GM18498 (cell line): ENCODE data around the gene KRTAP10-9.
"Not testable (repeated sequence)": the region's sequence is repeated elsewhere in the genome, so short reads cannot be mapped to it uniquely, and the experiment has no call there.

Experiments
- ATAC-seq: cut with Tn5 transposase; IDR thresholded peaks from one replicate; pipeline ENCODE4 v1.9.1; 2021; ENCODE audit warnings: mild to moderate bottlenecking, moderate library complexity; ENCODE audit not compliant: unreplicated experiment

KRTAP10-9 gene

DNA sequence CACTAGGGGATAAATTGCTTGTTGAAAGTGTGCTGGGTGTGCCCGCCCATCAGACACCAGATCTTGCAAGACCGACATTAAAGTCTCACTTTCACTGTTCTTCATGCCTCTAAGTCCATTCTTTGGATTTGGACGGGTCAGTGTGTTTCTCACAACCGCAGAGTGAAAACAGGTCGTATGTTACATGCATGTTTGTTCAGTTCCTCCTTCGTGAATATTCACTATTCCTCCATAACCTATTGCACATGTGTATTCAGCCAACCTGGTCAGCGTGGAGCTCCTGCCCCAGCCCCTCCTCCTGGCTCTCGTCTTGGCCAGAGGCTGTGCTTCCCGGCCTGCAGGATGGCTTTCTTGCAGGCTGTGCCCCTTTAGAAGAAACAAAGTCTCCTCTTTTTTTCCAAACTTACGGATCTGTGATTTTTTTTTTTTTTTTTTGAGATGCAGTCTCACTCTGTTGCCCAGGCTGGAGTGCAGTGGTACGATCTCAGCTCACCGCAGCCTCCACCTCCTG is 32.4 kb upstream of the KRTAP10-9 start:
- ATAC-seq: no peak

DNA sequence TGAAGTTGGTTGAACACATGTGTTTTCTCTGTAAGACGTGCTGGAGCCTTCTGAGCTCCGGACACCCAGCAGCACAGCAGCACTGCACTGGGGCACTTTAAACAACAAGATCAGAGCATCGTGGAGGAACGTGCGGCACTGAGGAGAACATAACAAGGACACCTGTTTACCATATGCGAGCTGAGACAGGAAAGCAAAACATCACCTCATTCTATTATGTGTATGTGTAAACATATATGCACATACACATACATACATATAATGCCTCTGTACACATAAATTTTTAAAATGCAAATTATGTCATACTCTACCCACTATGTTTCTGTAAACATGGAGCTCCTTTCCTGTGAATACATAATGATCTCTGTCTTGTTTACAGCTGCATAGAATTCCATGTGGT is 31.4 kb upstream of the KRTAP10-9 start:
- no peak for ATAC-seq

DNA sequence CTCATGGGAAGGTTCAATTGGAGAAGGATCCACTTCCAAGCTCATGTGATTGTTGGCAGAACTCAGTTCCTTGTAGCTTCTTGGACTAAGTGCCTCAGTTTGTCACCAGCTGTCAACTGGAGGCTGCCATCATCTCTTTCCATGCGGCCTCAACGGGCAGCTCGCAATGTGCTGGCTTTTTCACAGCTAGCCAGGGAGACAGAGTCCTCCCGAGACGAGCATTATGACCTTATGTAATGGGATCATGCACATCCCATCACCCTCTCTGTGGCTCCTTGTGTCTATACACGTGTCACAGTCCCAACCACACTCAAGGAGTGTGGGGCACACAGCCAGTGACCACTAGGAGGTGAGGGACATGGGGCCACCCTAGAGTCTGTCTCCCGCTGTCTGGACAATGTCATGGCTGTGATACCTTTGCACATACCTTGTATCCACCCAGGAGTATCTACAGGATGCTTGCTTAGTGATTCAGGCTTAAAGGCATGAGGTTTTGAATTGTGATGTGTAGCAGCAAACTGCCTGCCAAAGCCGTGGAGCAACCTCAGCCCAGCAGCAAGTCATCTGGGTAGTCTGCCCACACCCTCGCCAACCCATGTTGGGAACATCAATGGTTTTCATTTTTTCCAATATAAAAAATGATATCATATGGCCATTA is 30.7 kb upstream of the KRTAP10-9 start:
- no peak for ATAC-seq

DNA sequence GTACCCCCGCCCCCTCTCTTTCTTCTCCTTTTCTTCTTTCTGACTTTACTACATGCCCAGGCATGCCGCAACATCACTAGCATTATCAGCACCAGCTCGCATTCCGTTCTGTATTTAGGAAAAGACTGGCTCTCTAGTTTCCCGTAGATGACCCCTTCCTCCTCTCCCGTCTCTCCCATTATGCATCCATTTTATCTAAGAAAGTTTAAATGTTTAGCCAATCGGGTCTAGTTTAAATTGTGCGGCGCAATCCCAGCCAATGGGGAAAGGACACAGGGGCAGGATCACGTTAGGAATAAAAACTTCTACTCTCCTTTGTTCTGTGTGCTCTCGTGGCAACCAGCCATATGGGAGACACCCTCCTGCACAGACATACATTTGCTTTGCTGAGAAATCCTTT is 28.8 kb upstream of the KRTAP10-9 start:
- ATAC-seq: no peak

DNA sequence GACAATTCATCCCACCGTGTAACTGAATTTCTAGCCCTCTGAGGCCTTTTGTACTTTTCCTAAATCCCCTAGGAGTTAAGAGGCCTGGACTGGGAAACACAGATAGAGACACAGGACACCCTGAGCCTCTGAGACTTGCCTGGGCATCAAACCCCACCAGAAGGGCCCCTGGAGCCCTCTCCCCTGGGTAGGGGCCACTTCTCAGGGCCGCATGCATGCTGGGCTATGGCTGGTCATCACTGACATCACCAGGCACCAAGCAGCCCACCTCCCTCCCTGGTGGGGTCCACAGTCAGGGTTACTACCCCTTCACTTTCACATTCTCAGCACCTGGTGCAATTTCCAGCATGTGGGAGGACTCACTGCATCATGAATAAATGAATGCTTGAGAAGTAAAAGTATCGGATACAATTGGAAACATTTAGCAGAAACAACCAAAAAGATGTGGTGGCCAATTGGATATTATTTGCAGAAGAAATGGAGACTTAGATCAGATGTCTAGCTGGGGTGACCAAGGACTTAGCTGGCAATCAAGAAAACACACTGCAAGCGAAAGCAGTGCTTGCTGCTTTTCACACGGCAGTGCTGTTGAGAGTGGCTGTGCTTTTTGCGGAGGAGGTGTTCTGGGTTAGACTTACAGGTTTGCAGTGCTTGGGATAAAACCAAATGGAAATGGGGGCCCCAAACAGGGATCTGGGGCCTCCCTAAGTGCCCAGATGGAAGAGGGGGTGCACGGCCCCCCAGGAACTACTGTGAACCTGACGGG is 27.4 kb upstream of the KRTAP10-9 start:
- no peak for ATAC-seq

DNA sequence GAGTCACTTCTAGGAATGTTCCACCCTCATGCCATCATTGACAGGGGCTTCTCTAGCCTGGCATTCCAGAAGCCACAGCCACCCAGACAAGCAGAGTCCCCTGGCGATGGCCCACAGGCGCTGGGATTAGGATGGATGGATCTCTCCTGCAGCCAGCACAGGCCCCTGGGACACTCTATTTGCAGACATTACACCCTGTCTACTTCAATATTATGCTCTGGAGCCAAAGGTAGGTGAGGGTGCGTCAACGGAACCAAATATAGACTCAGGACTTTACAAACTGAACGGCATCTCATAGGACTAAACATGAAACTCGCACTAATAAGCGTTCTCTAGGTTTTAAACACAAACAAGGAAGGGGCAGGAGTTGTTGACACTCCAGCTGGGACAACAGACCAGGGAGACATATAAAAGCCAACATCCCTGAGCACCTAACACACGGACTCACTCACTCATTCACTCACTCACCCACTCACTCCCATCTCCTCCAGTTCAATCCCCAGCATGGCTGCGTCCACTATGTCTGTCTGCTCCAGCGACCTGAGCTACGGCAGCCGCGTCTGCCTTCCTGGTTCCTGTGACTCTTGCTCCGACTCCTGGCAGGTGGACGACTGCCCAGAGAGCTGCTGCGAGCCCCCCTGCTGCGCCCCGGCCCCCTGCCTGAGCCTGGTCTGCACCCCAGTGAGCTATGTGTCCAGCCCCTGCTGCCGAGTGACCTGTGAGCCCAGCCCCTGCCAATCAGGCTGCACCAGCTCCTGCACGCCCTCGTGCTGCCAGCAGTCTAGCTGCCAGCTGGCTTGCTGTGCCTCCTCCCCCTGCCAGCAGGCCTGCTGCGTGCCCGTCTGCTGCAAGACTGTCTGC is 26.5 kb upstream of the KRTAP10-9 start, which contains the start of gene KRTAP10-7:
Gene KRTAP10-7, plus strand, starts transcription at position 480 of the 861 bp plus-strand sequence. Its CDS starts 25 bp downstream, at position 505.
- not testable (repeated sequence) for ATAC-seq

DNA sequence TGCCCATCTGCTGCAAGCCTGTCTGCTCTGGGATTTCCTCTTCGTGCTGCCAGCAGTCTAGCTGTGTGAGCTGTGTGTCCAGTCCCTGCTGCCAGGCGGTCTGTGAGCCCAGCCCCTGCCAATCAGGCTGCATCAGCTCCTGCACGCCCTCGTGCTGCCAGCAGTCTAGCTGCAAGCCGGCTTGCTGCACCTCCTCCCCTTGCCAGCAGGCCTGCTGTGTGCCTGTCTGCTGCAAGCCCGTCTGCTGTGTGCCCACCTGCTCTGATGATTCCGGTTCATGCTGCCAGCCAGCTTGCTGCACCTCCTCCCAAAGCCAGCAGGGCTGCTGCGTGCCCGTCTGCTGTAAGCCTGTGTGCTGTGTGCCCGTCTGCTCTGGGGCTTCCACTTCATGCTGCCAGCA is 25.8 kb upstream of the KRTAP10-9 start:
- not testable (repeated sequence) for ATAC-seq

DNA sequence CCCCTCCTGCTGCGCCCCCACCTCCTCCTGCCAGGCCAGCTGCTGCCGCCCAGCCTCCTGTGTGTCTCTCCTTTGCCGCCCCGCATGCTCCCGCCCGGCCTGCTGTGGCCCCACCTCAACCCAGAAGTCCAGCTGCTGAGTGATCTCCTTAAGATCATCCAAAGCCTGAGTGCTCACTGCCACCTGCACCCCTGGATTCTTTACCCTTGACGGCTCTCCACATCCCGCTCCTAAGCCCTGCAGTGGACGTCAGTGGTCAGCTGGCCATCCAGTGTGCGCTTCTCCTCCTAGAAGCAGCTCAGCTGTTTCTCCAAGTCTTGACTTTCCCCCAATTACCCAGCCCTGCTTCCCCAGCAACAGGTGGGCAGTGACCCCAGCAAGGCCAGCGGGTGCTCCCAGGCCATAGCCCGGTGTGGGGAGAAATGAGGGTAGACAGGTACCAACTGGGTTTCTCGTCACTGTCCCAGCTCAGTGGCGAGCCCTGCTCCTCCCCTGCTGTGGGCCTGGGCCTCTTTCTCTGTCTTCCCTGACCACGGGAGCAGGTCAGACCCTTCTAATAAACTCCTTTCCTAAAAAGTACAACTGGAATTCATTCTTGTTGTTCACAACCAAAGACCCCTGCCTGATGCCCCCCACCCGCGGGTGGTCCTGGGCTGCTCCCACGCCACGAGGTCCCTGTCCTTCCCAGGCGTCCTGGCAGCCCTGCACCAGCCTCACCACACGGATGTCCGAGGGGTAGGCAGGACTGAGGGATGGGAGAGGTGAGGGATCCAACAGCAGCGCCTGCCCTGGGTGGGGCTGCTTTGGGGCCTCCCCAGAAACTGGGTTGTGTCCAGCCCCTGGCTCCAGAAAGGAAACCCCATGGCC is 25.1 kb upstream of the KRTAP10-9 start:
- no peak for ATAC-seq

DNA sequence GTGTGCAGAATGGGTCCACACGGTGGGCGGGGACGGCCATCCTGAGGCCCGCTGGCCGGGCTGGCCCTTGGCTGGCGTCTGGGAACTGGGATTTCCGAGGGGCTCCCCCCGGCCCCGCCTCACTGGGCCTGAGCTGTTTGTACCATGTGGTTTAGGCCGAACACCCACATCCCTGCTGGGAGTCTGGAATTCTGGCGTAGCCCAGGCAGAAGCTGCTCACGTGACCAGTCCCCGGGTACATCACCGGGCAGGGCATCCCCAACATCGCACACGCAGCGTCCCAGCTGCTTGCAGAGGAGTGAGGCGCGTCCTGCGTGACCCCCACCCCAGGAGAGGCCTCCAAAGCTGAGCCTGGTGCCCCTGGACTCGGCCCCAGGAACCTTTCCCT is 24.4 kb upstream of the KRTAP10-9 start:
- no peak for ATAC-seq

DNA sequence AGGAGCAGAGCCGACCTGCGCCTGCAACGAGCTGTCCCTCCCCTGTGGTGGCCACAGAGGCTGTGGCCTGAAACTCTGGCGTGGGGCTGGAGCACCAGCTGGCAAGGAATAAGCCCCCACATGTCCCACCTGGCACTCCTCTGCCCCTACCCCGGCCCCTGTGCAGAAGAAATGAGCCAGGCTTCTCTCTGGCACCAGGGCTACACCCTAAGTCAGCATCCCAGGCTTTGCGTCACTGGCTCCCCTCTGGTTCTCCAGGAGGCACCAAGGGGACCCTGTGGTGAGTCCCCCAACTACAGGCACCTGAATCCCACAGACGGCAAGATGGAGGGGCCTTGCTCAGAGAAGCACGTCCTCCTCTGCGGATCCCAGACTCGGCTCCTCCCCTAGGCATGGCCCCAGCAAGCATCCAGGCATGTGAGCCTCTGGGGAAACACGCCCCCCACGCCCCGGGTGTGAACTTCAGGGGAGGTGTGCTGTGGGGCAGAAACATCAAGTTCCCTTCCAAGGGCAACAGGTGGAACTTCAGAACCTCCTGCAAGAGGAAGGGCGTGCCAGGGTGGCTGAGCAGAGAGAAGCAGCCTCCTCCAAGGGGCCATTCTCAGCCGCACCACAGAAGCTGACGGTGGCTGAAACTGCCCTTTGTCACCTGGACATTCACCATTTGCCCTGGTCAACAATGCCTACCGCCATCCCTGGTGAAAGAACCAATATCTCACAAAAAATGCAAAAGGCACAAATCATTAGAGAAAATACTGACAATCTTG is 23.6 kb upstream of the KRTAP10-9 start:
- no peak for ATAC-seq

DNA sequence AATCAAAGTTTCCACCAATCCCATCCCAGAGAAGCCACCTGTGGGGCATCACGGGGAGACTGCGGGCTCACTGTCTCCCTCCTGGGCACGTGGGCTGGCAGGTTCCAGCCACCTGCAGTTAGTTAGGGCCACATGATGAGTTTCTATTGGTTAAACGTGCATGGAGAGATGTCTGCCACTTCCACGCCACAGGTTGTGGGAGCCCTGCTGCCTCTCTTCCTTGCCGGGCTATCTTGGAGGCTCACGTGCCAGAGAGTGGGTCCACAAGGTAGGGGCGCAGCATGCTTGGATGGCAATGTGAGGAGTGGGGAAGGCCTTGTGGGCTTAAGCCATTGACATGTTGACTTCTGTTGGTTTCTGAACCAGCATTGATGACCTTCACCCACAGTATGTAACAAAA is 23.0 kb upstream of the KRTAP10-9 start:
- ATAC-seq: no peak

DNA sequence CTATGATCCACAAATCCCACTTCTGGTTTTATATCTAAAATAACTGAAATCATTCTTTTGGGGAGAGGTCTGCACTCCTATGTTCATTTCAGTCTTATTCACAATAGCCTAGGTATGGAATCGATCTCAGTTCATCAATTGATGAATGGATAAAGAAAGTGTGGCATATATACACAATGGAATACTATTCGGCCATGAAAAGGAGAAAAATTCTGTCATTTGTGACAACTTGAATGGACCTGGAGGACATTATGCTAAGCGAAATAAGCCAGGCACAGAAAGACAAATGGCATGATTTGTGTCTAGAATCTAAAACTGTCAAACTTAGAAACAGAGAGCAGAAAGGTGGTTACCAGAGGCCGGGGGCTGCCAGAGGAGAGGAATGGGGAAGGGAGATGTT is 20.4 kb upstream of the KRTAP10-9 start:
- ATAC-seq: no peak

DNA sequence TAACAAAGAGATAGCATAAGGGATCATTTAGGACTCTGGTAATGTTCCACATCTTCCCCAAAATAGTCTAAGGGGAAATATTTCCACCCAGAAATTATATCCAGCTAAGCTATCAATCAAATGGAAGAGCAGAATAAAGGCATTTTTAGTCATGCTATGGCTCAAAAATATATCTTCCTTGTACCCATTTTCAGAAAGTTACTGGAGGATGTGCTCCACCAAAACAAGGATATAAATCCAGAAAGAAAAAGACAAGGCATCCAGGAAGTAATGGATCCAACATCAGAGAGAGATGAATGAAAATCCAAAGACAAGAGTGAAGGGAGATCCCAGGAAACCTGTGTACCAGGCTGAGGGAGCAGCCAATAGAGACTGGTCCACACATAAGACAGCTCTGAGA is 17.7 kb upstream of the KRTAP10-9 start:
- ATAC-seq: no peak

DNA sequence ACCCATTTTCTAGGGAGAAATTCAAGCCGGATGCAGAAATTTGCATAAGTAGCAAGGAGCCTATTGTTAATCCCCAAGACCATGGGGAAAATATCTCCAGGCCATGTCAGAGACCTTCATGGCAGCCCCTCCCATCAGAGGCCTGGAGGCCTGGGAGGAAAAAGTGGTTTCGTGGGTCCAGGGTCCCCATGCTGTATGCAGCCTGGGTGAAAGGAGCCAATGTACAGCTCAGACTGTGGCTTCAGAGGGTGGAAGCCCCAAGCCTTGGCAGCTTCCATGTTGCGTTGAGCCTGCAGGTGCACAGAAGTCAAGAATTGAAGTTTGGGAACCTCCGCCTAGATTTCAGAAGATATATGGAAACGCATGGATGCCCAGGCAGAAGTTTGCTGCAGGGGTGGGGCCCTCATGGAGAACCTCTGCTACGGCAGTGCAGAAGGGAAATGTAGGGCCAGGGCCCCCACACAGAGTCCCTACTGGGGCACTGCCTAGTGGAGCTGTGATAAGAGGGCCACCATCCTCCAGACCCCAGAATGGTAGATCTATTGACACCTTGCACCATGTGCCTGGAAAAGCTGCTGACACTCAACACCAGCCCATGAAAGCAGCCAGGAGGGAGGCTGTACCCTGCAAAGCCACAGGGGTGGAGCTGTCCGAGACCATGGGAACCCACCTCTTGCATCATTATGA is 16.6 kb upstream of the KRTAP10-9 start:
- not testable (repeated sequence) for ATAC-seq

DNA sequence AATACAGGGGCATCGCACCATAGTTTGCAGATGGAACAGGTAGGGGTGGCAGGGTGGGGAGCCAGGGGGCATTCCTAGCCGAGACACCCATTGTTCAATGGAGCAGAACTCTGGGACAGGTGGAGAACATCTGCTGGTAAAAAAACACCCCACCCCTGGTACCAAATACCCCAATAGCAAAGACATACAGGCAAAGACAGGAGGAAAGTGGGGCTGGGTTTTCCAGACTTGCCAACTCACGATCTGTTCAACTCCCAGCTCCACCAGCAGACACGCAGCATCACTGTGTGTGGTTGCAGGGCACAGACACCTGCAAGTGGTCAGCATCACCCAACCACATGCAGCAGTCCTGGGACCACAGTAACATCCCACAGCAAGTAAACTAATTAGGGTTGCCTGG is 15.3 kb upstream of the KRTAP10-9 start:
- ATAC-seq: no peak

DNA sequence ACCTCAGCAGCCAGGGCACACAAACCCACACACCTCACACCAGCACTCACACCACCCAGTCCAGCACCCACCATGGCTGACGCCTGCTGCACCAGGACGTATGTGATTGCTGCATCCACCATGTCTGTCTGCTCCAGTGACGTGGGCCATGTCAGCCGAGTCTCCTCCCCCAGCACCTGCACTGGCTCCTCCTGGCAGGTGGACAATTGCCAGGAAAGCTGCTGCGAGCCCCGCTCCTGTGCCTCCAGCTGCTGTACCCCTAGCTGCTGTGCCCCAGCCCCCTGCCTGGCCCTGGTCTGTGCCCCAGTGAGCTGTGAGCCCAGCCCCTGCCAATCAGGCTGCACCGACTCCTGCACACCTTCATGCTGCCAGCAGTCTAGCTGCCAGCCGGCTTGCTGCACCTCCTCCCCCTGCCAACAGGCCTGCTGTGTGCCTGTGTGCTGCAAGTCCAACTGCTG is 14.8 kb upstream of the KRTAP10-9 start, which contains the start of gene KRTAP10-8:
Gene KRTAP10-8, plus strand, starts transcription at position 51 of the 458 bp plus-strand sequence. Its CDS starts 22 bp downstream, at position 73.
- ATAC-seq: no peak

DNA sequence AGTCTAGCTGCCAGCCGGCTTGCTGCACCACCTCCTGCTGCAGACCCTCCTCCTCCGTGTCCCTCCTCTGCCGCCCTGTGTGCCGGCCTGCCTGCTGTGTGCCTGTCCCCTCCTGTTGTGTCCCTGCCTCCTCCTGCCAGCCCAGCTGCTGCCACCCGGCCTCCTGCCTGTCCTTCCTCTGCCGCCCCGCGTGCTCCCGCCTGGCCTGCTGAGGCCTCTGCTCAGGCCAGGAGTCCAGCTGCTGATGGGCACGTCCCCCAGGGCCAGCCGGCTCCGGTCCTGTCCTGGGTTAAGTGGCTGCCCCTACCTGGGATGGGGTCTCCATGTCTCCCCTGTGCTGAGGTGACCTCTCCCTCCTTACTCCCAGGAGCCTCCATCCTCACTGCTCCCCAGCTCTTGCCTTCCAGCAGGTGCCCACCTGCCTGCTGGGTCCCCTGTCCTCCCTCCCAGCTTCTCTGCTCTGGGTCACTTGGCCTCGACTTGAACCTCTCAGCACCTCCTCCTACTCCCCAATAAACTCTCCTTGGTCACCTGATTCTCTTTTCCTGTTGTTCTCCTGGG is 14.1 kb upstream of the KRTAP10-9 start:
- no peak for ATAC-seq

DNA sequence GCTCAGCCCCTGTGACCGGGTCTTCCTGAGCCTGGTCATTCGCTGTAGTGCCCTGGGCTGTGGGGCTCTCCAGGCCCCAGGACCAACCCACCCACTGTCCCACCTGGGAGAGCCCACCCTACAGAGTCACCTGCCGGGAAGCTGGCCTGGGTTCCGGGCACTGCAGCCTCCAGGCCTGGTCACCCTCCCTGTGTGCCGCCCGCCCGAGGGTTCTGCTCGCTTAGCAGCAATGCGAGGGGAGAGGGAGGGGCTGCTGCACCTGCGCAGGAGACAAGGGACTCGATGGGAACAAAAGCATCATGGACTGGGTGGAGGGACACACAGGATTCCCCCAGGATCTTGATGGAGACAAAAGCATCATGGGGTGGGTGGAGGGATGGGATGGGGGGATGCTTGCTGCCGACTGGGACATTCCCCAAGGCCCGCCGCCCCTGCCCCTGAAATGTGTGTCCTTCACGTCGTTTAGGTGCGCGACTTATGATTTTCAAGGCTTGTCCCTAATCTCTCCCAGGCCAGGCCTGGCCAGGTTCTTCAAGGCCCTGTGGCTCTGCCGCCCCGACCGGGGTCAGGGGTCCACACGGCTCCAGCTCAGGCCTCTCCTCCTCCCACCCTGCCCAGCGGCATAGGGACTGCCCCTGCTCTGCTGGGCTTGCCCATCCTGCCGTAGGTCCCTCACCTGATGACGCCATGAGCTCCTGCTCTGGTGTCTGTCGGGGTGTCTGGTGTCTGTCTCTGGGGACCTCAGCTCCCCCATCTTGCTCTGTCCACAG is 13.3 kb upstream of the KRTAP10-9 start:
- no peak for ATAC-seq
